Stimulated activated effector memory CD8-positive, alpha-beta T cell treated with anti-CD3 and anti-CD28 coated beads, Interleukin-12 subunit alpha, Interleukin-12 subunit beta, amount 100 ng/mL, for 72 hours (primary cell): Measurements from ENCODE around the gene MGAT4C.

Source experiments
- ATAC-seq: fragments of 150-1000 bp; cut with Tn5 transposase; 2 replicates; pipeline ENCODE4 v1.10.0; 2021
- DNase-seq, 2 donors: peaks; one replicate each; pipeline ENCODE4 v3.0.0; 2021 to 2022; ENCODE audit warnings: low spot score in 2 of 2
- H3K27ac Mint-ChIP-seq: one replicate; pipeline ENCODE4 v1.8.0; 2022; ENCODE audit warnings: mild to moderate bottlenecking, mixed read lengths
- H3K36me3 Mint-ChIP-seq: one replicate; pipeline ENCODE4 v1.8.0; 2022; ENCODE audit warnings: mild to moderate bottlenecking, mixed read lengths
- H3K4me1 Mint-ChIP-seq: one replicate; pipeline ENCODE4 v1.8.0; 2022; ENCODE audit warnings: mixed read lengths
- H3K4me3 Mint-ChIP-seq: one replicate; pipeline ENCODE4 v1.8.0; 2022; ENCODE audit warnings: mild to moderate bottlenecking, mixed read lengths
- H3K9me3 Mint-ChIP-seq: one replicate; pipeline ENCODE4 v1.8.0; 2022; ENCODE audit warnings: mixed read lengths

MGAT4C gene

GRCh38 chr12:86249276-86249675 is 6.9 kb downstream of the MGAT4C start:
- no peak overlapping the region for H3K4me3 Mint-ChIP-seq
- DNase-seq (no peak), ATAC-seq (no peak)
- no peak overlapping the region for H3K27ac Mint-ChIP-seq
- H3K4me1 Mint-ChIP-seq, result no peaks in the 10 kb centered on the region
- H3K9me3 Mint-ChIP-seq, result peaks cover 16% of the 10 kb centered on the region
- no peaks in the 10 kb centered on the region for H3K36me3 Mint-ChIP-seq

DNA sequence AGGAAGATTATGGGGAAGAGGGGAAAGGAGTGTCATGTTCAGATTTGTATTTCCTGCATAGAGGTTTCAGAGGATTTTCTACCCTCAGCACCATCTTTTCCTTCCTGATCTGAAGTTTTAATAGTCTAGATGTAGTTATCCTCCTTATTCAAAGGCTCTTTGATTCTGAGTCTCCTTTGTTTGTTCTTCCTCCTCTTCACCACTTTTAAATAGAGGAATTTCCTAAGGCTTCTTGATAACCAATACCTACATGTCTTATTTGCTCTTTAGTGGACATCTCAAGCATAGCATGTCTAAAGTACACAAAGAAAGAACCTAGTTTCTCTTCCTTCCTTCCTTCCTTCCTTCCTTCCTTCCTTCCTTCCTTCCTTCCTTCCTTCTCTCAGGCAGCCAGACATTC is 8.3 kb downstream of the MGAT4C start:
- no peaks in the 10 kb centered on the region for H3K4me1 Mint-ChIP-seq
- no peak for DNase-seq
- H3K36me3 Mint-ChIP-seq, result no peaks in the 10 kb centered on the region
- H3K9me3 Mint-ChIP-seq, result peaks cover 16% of the 10 kb centered on the region
- no peak for ATAC-seq
- no peak overlapping the region for H3K4me3 Mint-ChIP-seq
- no peak overlapping the region for H3K27ac Mint-ChIP-seq

DNA sequence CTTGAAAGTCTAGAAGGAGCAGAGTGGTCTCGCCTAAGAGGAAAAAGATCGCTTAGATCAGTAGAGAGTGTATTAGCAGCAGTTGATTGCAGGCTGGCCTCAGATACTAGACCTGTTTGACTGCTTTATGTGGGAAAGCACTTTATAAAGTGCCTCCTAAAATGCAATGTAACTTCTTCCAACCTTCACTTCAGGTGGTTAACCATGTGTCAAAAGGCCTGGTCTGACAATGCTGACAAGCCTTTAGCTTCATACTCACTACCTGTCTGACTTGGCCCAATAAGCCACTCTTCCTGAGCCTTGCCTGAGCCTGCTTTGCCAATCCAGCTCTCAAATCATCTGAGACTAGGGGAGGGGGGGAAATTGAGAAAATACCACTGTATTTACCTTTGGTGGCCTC is 14.6 kb downstream of the MGAT4C start:
- H3K4me3 Mint-ChIP-seq, result no peak overlapping the region
- ATAC-seq (no peak), DNase-seq (no peak)
- no peaks in the 10 kb centered on the region for H3K4me1 Mint-ChIP-seq
- peaks cover 15% of the 10 kb centered on the region for H3K9me3 Mint-ChIP-seq
- no peak overlapping the region for H3K27ac Mint-ChIP-seq
- H3K36me3 Mint-ChIP-seq, result no peaks in the 10 kb centered on the region

DNA sequence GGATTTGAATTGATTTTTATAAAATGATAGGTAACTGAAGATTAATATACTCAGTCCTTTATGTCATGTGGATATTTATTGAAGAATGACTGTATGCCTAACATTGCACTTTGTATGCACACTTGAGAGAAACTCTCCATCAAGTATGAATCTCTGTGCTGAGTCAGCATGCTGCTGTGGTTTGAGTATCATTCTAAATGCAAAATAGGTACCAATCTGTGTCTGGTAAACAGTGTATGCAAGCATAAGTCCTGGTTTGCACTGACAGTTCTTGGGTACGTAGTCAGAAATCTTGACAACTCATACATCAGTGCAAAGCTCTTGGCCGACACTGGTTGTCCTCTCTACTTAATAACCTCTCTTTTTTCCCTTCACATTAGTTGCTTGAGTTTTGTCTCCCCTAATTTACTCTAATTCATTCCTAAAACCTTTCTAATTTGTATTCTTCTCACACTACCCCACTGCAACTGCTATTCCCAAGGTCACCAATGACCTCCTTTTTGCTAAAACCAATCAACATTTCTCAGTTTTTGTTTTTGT is 21.8 kb downstream of the MGAT4C start:
- H3K4me3 Mint-ChIP-seq, result no peak overlapping the region
- no peaks in the 10 kb centered on the region for H3K36me3 Mint-ChIP-seq
- no peak for DNase-seq
- H3K27ac Mint-ChIP-seq, result no peak overlapping the region
- no peak for ATAC-seq
- H3K9me3 Mint-ChIP-seq, result peaks cover 15% of the 10 kb centered on the region
- no peaks in the 10 kb centered on the region for H3K4me1 Mint-ChIP-seq

DNA sequence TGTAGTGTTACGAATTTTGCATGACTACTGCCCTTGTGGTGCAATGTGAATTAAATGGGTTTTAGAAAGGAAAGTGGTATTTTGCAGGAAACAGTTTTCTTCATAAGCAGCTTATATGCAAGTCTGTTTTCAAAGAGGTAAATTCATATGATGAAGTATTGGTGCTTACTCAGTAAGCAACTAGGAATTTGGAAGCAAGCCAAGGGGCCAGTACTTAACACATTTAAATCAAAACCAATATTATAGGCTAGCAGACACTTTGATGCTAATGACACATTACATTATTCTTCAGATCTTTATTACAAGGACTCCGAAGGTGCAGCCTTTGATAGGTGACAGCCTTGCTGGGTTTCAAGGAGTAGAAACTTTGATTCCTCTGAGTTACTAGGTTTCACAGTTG is 23.1 kb downstream of the MGAT4C start:
- Mint-ChIP-seq H3K27ac (no peak overlapping the region), H3K4me3 (no peak overlapping the region)
- no peak for DNase-seq

DNA sequence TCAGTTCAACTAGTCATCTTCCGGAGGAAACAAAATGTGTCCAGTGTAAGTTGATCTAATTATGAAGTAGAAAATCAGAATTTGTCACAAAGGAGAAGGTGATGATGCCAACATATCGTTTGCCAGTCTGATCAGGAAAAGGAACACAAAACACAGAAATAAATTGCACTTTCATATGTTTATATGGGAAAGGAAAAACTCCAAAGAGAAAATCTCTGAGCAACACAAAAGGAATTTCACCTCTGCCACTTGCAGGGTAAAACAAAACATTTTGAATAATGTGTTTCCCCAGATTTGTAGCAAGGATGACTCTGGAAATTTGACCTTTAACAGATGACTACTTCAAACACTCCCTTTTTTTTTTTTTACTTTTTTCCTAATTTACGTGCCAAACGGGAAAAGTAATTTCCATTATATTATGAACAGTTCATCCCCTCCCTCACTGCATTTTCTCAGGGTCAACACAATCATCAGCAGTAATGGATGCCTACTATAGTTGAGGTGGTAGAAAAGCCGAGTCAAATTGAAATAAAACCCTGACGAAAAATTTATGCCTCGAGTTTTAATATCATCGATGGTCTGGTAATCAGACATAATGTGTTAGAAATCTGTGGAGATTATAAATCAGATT is 25.6 kb downstream of the MGAT4C start:
- no peak for DNase-seq
- Mint-ChIP-seq H3K4me1 (no peaks in the 10 kb centered on the region), H3K9me3 (peaks cover 20% of the 10 kb centered on the region), H3K36me3 (no peaks in the 10 kb centered on the region), H3K27ac (no peak overlapping the region), H3K4me3 (no peak overlapping the region)
- ATAC-seq, result no peak

More for the DNA sequence above, 23.1 kb downstream of the MGAT4C start:
- Mint-ChIP-seq H3K4me1 (no peaks in the 10 kb centered on the region), H3K36me3 (no peaks in the 10 kb centered on the region), H3K9me3 (peaks cover 14% of the 10 kb centered on the region)
- no peak for ATAC-seq

- no peak for ATAC-seq
Measured at GRCh38 chr12:86229772-86230171, 26.4 kb downstream of the MGAT4C start.

GRCh38 chr12:86228656-86229055 is 27.5 kb downstream of the MGAT4C start:
- Mint-ChIP-seq H3K9me3 (peaks cover 12% of the 10 kb centered on the region), H3K27ac (no peak overlapping the region), H3K36me3 (no peaks in the 10 kb centered on the region), H3K4me3 (no peak overlapping the region), H3K4me1 (no peaks in the 10 kb centered on the region)
- no peak for ATAC-seq
- no peak for DNase-seq

More at GRCh38 chr12:86229772-86230171, 26.4 kb downstream of the MGAT4C start:
- Mint-ChIP-seq H3K4me1 (no peaks in the 10 kb centered on the region), H3K27ac (no peak overlapping the region), H3K36me3 (no peaks in the 10 kb centered on the region), H3K9me3 (peaks cover 13% of the 10 kb centered on the region), H3K4me3 (no peak overlapping the region)
- no peak for DNase-seq

GRCh38 chr12:86226481-86226880 is 29.7 kb downstream of the MGAT4C start:
- no peak for DNase-seq
- Mint-ChIP-seq H3K36me3 (no peaks in the 10 kb centered on the region), H3K4me3 (no peak overlapping the region), H3K9me3 (peaks cover 9% of the 10 kb centered on the region), H3K27ac (no peak overlapping the region), H3K4me1 (no peaks in the 10 kb centered on the region)
- ATAC-seq, result no peak

GRCh38 chr12:86216591-86216990 is 39.6 kb downstream of the MGAT4C start:
- H3K4me1 Mint-ChIP-seq, result no peaks in the 10 kb centered on the region
- DNase-seq, result no peak
- H3K36me3 Mint-ChIP-seq, result no peaks in the 10 kb centered on the region
- ATAC-seq, result no peak
- peaks cover 7% of the 10 kb centered on the region for H3K9me3 Mint-ChIP-seq
- H3K27ac Mint-ChIP-seq, result no peak overlapping the region
- H3K4me3 Mint-ChIP-seq, result no peak overlapping the region

GRCh38 chr12:86213012-86213411 is 43.2 kb downstream of the MGAT4C start:
- Mint-ChIP-seq H3K9me3 (peaks cover 8% of the 10 kb centered on the region), H3K27ac (no peak overlapping the region), H3K4me1 (no peaks in the 10 kb centered on the region), H3K36me3 (no peaks in the 10 kb centered on the region), H3K4me3 (no peak overlapping the region)
- no peak for ATAC-seq
- DNase-seq, result no peak

DNA sequence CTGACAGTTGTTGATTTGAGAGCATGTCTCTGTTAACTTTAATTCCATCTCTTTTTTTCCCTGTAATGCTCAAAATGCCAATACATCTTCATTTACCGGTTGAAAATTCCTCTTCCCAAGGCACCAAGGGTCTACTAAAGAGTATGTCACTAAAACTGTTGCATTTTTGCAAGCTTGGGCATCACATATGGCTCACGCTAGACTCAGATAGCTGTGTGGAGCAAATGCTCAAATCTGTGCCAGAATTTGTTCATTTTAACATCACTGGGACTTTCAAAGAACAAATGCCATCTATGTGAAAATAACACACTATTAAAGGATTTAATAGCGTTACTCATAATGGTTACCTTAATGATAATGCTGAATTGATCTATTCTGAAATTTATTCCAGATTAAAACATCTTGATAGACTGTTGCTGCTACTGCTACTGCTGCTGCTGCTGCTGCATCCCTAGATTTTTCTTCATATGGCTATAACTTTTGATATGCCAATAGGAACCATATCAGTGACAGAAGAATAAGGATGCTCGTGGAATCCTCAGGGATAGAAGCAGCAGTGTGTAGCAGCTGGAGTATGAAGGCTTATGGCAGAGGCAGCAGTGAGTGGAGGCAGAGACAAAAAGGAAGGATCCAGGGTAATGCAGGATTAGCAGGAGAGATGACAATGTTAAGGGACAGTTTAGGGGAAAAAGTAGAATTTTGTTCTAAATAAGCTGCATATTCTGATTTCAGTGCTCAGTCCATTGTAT is 57.3 kb downstream of the MGAT4C start:
- Mint-ChIP-seq H3K27ac (no peak overlapping the region), H3K4me3 (no peak overlapping the region)

GRCh38 chr12:86196465-86196864 is 59.7 kb downstream of the MGAT4C start:
- H3K27ac Mint-ChIP-seq, result no peak overlapping the region
- no peak overlapping the region for H3K4me3 Mint-ChIP-seq
- H3K9me3 Mint-ChIP-seq, result peaks cover 11% of the 10 kb centered on the region
- DNase-seq, result no peak
- ATAC-seq, result no peak
- no peaks in the 10 kb centered on the region for H3K4me1 Mint-ChIP-seq
- H3K36me3 Mint-ChIP-seq, result no peaks in the 10 kb centered on the region

More for the DNA sequence above, 57.3 kb downstream of the MGAT4C start:
- no peak for ATAC-seq
- Mint-ChIP-seq H3K36me3 (no peaks in the 10 kb centered on the region), H3K4me1 (no peaks in the 10 kb centered on the region), H3K9me3 (peaks cover 7% of the 10 kb centered on the region)
- DNase-seq, result no peak

DNA sequence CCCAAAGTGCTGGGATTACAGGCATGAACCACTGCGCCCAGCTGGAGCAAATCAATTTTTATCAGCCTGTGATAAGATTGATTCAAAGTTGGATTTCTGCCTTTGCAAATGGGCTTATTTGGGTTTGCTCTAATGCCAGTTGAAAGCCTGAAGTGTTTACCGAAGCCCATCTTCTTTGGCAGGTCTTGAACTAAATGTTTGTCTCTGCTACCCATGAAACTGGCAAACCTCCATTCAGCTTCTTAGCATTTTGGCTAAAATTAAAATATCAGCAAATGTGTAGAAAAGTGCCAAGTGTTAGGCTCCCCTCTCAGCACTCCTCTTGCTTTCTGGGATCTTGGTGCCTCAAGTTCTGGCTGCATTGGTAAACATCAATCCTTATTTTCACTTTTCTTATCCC is 61.5 kb downstream of the MGAT4C start:
- Mint-ChIP-seq H3K4me1 (no peaks in the 10 kb centered on the region), H3K36me3 (no peaks in the 10 kb centered on the region), H3K9me3 (peaks cover 11% of the 10 kb centered on the region), H3K4me3 (no peak overlapping the region), H3K27ac (no peak overlapping the region)
- DNase-seq (no peak), ATAC-seq (no peak)

GRCh38 chr12:86193931-86194330 is 62.3 kb downstream of the MGAT4C start:
- no peaks in the 10 kb centered on the region for H3K36me3 Mint-ChIP-seq
- no peaks in the 10 kb centered on the region for H3K4me1 Mint-ChIP-seq
- H3K9me3 Mint-ChIP-seq, result peaks cover 8% of the 10 kb centered on the region
- ATAC-seq (no peak), DNase-seq (no peak)
- no peak overlapping the region for H3K4me3 Mint-ChIP-seq
- no peak overlapping the region for H3K27ac Mint-ChIP-seq

GRCh38 chr12:86188226-86188625 is 68.0 kb downstream of the MGAT4C start:
- H3K4me1 Mint-ChIP-seq, result no peaks in the 10 kb centered on the region
- no peak overlapping the region for H3K27ac Mint-ChIP-seq
- ATAC-seq, result no peak
- H3K9me3 Mint-ChIP-seq, result peaks cover 11% of the 10 kb centered on the region
- no peak overlapping the region for H3K4me3 Mint-ChIP-seq
- no peak for DNase-seq
- H3K36me3 Mint-ChIP-seq, result no peaks in the 10 kb centered on the region
